Adrenal gland (tissue), 5 donors: ENCODE measurements around the gene IFT81.

Experiments
- CTCF ChIP-seq, 6 experiments: fragments of 450-650 bp in 4 of 6; fragments of 200-600 bp in 2 of 6; sonication (generic) in 1 of 6; IDR thresholded peaks; 1 replicate in 5 of 6; 2 replicates in 1 of 6; pipeline versions ENCODE4 v1.5.1 to v1.8.0; 2016 to 2021; ENCODE audit warnings: antibody characterized with exemption in 6 of 6, mild to moderate bottlenecking in 2 of 6, moderate library complexity in 1 of 6
- POLR2A ChIP-seq, 2 donors: fragments of 450-650 bp; IDR thresholded peaks; one replicate each; pipeline ENCODE4 v1.6.1; 2017; ENCODE audit warnings: antibody characterized with exemption in 2 of 2, mild to moderate bottlenecking in 2 of 2, moderate library complexity in 1 of 2
- donor health status: DM: no; HTN: no; CAD: no.

DNA sequence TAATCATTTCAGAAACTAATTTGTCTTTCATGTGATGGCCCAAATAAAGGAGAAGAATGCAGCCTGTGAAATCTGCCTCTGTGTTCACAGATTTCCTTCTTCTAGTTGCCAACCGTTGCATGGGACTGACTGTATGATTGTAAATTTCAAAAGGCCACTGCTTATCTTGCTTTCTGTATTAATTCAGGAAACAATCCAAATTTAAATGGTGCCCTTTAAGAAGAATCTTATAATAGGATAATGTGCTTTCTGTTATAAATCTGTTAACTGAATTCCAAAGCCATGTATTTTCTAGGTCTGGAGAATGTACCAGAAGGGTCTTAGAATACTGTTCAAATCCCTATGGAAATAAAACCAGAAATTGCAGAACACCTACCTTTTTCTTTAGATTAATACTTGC is 98.3 kb downstream of the IFT81 start:
- TF ChIP-seq CTCF (IDR thresholded peaks at IDR 0.05) (no peak), POLR2A (IDR thresholded peaks at IDR 0.05) (no peak)
